Left ventricle myocardium inferior (tissue), 1 donor: ENCODE measurements around the gene GIN1. TPM values are rescaled to one million over a fixed set of nuclear protein-coding genes. Genes with fewer than 3 reads are reported as not detected.
"Not testable (repeated sequence)": the region's sequence is repeated elsewhere in the genome, so short reads cannot be mapped to it uniquely, and the experiment has no call there.

ENCODE experiments used
- DNase-seq: peaks from one replicate; pipeline ENCODE4 v3.0.0-alpha.2; 2020
- H3K27ac ChIP-seq: fragments of 200-600 bp; replicated peaks from 2 replicates; pipeline ENCODE4 v1.8.0; 2021
- H3K27me3 ChIP-seq: fragments of 200-600 bp; 2 replicates; pipeline ENCODE4 v1.8.0; 2021; ENCODE audit warnings: low read depth
- H3K36me3 ChIP-seq: fragments of 200-600 bp; 2 replicates; pipeline ENCODE4 v1.8.0; 2021
- H3K4me1 ChIP-seq: fragments of 200-600 bp; 2 replicates; pipeline ENCODE4 v1.8.0; 2021
- H3K4me3 ChIP-seq: fragments of 200-600 bp; 2 replicates; pipeline ENCODE4 v1.8.0; 2021; ENCODE audit warnings: mild to moderate bottlenecking, moderate library complexity
- H3K9me3 ChIP-seq: fragments of 200-600 bp; replicated peaks from 2 replicates; pipeline ENCODE4 v1.8.0; 2021
- intact Hi-C: fragments of 100-400 bp; cut with micrococcal nuclease; formaldehyde crosslinking; loops from one replicate; pipeline ENCODE4 v1.11.0; 2022
- long read RNA-seq: library from polyadenylated mRNA; unstranded; transcript quantifications from one replicate; pipeline ENCODE4 v2.0.0, GENCODE V29; 2021
- total RNA-seq: library from RNA; stranded (reverse); fragmentation: NEBNext Ultra II Directional; extraction: Animal tissue kit (Norgen Biotek cat#: 25700); gene quantifications from one replicate; pipeline ENCODE4 v1.2.1, GENCODE V29; 2021
- TF ChIP-seq, protein P1 (sequence below): fragments of 200-600 bp; IDR thresholded peaks from 2 replicates; pipeline ENCODE4 v1.8.0; 2021; ENCODE audit warnings: antibody characterized with exemption, mild to moderate bottlenecking, borderline replicate concordance
- donor health status: DM: no; HTN: yes; CAD: no; lungs with severe emphysema.

The GIN1 gene, protein sequence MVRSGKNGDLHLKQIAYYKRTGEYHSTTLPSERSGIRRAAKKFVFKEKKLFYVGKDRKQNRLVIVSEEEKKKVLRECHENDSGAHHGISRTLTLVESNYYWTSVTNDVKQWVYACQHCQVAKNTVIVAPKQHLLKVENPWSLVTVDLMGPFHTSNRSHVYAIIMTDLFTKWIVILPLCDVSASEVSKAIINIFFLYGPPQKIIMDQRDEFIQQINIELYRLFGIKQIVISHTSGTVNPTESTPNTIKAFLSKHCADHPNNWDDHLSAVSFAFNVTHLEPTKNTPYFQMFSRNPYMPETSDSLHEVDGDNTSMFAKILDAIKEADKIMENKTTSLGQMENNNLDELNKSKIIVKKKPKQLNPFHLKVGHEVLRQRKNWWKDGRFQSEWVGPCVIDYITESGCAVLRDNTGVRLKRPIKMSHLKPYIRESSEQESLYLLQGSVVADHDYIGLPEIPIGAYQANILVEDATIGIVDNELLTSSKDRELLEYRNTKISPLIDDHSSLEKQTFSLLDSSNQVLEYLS
- 14.1 TPM for total RNA-seq
- long read RNA-seq, transcript GIN1-201 (8 exons, 3,229 nt): major isoform, 9 of 16 reads
- long read RNA-seq, partial matches to known transcripts: 0 of 16 reads
- long read RNA-seq, other reads (novel, unspliced or antisense): 7 of 16 reads

DNA sequence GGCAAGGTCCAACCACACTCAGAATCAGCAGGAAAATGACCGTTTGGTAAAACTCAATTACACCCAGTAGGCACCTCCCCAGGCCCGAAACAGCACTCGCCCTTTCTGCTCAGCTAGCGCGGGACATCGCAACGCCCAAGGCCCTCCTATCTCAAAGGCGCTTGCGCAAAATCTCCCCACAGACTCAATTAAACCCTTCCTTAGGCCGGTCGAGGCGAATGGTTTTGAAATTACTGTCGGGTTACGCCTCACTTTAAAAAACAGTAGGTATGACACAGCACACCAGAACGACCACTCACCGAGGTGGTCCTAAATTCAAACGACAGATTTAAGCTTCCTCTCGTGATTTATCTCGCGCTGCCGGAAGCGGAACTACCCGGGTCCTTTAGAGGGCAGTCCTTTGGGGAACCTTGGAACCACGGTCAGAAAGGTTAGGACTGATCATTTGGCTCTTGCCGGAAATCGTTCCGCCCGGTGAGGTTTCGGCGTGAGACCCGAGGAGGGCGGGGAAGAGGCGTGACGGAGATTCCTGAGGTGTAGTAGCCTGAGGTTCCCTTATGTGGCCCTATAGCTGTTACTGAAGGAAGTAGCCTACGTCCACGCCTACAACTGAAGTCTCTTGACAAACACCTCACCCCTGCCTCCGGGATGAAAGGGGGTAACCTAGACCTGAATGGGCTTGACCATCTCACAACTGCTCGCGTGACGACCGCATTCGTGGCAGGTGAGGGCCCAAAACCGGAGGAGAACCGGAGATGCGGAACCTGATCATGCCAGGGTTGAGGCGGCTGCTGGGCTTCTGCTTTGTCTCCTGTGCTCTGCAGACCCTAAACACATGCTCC is at the start of gene GIN1, which contains the start of gene PPIP5K2:
Gene GIN1, minus strand, starts transcription at position 374 of the 842 bp plus-strand sequence. CDS start 11,431 bp downstream, outside the sequence.
Gene PPIP5K2, plus strand, starts transcription at position 537 of the 842 bp plus-strand sequence. CDS start 9,289 bp downstream, outside the sequence.
- H3K36me3 ChIP-seq: no peaks in the 10 kb centered on the region
- no peaks in the 10 kb centered on the region for H3K27me3 ChIP-seq
- peak within 1 kb of the TSS; percentile 86 for H3K4me3 ChIP-seq
- peak; percentile 95 for DNase-seq
- H3K9me3 ChIP-seq: no peaks in the 10 kb centered on the region
- H3K4me1 ChIP-seq: peaks cover 68% of the 10 kb centered on the region
- intact Hi-C loops: no loop called here
- H3K27ac ChIP-seq: peak within 1 kb of the TSS; percentile 97
- TF ChIP-seq, protein P1, sequence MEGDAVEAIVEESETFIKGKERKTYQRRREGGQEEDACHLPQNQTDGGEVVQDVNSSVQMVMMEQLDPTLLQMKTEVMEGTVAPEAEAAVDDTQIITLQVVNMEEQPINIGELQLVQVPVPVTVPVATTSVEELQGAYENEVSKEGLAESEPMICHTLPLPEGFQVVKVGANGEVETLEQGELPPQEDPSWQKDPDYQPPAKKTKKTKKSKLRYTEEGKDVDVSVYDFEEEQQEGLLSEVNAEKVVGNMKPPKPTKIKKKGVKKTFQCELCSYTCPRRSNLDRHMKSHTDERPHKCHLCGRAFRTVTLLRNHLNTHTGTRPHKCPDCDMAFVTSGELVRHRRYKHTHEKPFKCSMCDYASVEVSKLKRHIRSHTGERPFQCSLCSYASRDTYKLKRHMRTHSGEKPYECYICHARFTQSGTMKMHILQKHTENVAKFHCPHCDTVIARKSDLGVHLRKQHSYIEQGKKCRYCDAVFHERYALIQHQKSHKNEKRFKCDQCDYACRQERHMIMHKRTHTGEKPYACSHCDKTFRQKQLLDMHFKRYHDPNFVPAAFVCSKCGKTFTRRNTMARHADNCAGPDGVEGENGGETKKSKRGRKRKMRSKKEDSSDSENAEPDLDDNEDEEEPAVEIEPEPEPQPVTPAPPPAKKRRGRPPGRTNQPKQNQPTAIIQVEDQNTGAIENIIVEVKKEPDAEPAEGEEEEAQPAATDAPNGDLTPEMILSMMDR: no peak

DNA sequence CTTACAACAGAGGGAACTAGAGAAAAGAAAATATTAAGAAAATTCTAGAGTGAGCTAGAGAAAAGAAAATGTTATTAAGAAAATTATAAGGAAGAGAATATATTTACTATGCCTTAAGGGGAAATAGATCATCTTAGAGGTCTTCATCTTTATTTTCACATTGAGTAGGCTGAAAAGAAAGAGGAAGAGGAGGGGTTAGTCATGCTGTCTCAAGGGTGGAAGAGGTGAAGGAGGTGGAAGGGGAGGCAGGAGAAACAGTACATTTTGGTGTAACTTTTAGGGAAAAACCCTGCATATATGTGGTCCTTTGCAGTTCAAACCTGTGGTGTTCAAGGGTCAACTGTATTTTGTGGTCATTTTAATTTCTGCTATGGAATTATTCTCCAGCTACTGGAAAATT is 46.8 kb upstream of the GIN1 start:
- Histone ChIP-seq H3K9me3 (no peaks in the 10 kb centered on the region), H3K27ac (no peak overlapping the region), H3K4me3 (no peak overlapping the region), H3K27me3 (no peaks in the 10 kb centered on the region), H3K4me1 (peaks cover 6% of the 10 kb centered on the region), H3K36me3 (peaks cover 52% of the 10 kb centered on the region)
- intact Hi-C loops: no loop called here
- TF ChIP-seq, protein P1: no peak
- no peak for DNase-seq

DNA sequence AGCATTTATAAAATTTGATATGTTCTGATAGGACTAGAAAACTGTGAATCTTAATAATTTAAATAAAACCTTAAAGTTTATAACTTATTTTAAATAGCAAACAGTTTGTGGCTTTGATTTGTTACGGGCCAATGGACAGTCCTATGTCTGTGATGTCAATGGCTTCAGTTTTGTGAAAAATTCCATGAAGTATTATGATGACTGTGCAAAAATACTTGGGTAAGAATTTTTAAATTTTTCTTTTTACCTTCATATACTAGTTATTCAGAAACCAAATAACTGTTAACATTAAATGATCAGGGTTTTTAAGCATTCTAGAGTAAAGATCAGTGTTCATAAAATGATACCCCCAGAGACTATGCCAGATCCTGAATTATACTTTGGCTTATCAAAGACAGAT is 31.2 kb upstream of the GIN1 start:
- peaks cover 61% of the 10 kb centered on the region for H3K36me3 ChIP-seq
- intact Hi-C loops: no loop called here
- no peaks in the 10 kb centered on the region for H3K4me1 ChIP-seq
- no peak overlapping the region for H3K4me3 ChIP-seq
- TF ChIP-seq, protein P1: no peak
- H3K27me3 ChIP-seq: no peaks in the 10 kb centered on the region
- no peak overlapping the region for H3K27ac ChIP-seq
- no peaks in the 10 kb centered on the region for H3K9me3 ChIP-seq
- no peak for DNase-seq

DNA sequence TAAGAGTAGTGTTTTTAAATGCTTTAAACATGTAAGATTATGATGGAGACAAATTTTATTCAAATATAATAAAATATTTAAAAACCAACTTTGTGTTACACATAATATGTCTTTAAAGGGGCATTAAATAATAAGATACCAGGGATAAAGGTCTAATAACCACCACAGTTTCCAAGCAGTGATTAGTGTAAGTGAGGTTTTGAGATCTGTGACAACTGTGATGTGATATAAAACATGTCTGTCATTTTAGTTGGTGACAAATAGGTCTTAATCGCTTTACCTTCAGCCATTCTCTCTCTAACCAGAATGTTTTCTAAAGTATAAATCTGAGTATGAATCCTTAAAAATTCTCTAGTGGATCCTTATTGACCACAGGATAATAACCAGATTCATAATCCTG is 28.3 kb upstream of the GIN1 start:
- Histone ChIP-seq H3K9me3 (no peaks in the 10 kb centered on the region), H3K27me3 (no peaks in the 10 kb centered on the region), H3K27ac (no peak overlapping the region), H3K4me3 (no peak overlapping the region), H3K4me1 (no peaks in the 10 kb centered on the region), H3K36me3 (peaks cover 32% of the 10 kb centered on the region)
- DNase-seq: no peak
- TF ChIP-seq, protein P1: no peak
- intact Hi-C loops: no loop called here

DNA sequence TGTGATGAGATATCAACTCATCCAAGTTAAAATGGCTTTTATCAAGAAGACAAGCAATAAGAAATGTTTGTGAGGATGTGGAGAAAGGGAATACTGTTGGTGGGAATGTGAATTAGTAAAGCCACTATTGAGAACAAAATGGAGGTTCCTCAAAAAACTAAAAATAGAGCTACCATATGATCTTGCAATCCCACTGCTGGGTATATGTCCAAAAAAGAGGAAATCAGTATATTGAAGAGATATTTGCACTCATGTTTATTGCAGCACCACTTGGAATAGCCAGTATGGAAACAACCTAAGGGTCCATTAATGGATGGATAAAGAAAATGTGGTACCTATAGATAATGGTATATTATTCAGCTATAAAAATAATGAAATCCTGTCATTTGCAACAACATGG is 25.3 kb upstream of the GIN1 start:
- TF ChIP-seq, protein P1: no peak
- Histone ChIP-seq H3K27ac (no peak overlapping the region), H3K36me3 (peaks cover 29% of the 10 kb centered on the region), H3K4me1 (no peaks in the 10 kb centered on the region), H3K4me3 (no peak overlapping the region), H3K9me3 (no peaks in the 10 kb centered on the region), H3K27me3 (no peaks in the 10 kb centered on the region)
- no peak for DNase-seq
- intact Hi-C loops: no loop called here

DNA sequence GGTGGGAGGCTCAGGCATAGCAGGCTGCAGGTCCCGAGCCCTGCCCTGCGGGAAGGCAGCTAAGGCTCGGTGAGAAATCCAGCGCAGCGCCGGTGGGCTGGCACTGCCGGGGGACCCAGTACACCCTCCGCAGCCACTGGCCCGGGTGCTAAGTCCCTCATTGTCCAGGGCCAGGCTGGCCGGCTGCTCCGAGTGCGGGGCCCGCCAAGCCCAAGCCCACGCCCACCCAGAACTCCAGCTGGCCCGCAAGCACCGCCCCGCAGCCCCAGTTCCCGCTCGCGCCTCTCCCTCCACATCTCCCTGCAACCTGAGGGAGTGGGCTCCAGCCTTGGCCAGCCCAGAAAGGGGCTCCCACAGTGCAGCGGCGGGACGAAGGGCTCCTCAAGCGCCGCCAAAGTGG is 22.2 kb upstream of the GIN1 start:
- not testable (repeated sequence) for H3K9me3 ChIP-seq, H3K4me3 ChIP-seq, H3K27ac ChIP-seq, DNase-seq, H3K27me3 ChIP-seq, H3K4me1 ChIP-seq
- intact Hi-C loops: loop anchor here (5.0 kb wide), 1 partner anchor 460 kb away; no protein-coding TSS in a partner anchor
- H3K36me3 ChIP-seq: peaks cover 40% of the 10 kb centered on the region
